Mucosa of descending colon (tissue), 3 donors: ENCODE results near the gene TMEM134. TPM values are rescaled to one million over a fixed set of nuclear protein-coding genes. Genes with fewer than 3 reads are reported as not detected.

Experiments used
- ATAC-seq: fragments of 200-7000 bp; cut with Tn5 transposase; one replicate; pipeline ENCODE4 v1.9.1; 2020; ENCODE audit warnings: mild to moderate bottlenecking, moderate library complexity
- DNase-seq, 3 donors: peaks; one replicate each; pipeline ENCODE4 v3.0.0-alpha.2; 2020
- H3K36me3 ChIP-seq: fragments of 200-600 bp; one replicate; pipeline ENCODE4 v1.8.0; 2021; ENCODE audit warnings: low read depth, mild to moderate bottlenecking
- H3K4me1 ChIP-seq: fragments of 200-600 bp; one replicate; pipeline ENCODE4 v1.8.0; 2021; ENCODE audit warnings: low read depth, mild to moderate bottlenecking
- H3K4me3 ChIP-seq: fragments of 200-600 bp; one replicate; pipeline ENCODE4 v1.8.0; 2021; ENCODE audit warnings: mild to moderate bottlenecking
- H3K9me3 ChIP-seq: fragments of 200-600 bp; one replicate; pipeline ENCODE4 v1.8.0; 2021; ENCODE audit warnings: mild to moderate bottlenecking
- intact Hi-C, 2 donors: fragments of 100-400 bp; cut with DNase I in 1 of 2; cut with micrococcal nuclease in 1 of 2; formaldehyde crosslinking; loops; one replicate each; pipeline versions ENCODE4 v1.11.0 to v1.11.1; 2022; cut with DNase I, micrococcal nuclease
- total RNA-seq, 3 donors: library from RNA; stranded (reverse); fragmentation: NEBNext Ultra II Directional in 2 of 3; extraction: Animal tissue kit (Norgen Biotek cat#: 25700) in 2 of 3; gene quantifications; one replicate each; pipeline versions ENCODE4 v1.2.1 to v1.2.4, GENCODE V29; 2021 to 2023
- TF ChIP-seq, protein P1 (sequence below): fragments of 200-600 bp; IDR thresholded peaks from one replicate; pipeline ENCODE4 v1.8.0; 2022; ENCODE audit warnings: antibody characterized with exemption, mild to moderate bottlenecking
- donor health status: DM: no; HTN: no; CAD: no; lungs with moderate emphysema.
- donor health status: DM: no; HTN: no; CAD: no.
- donor health status: DM: no; HTN: yes; CAD: no.

Gene TMEM134
- total RNA-seq, 3 donors from 2014 or later: 44.7 to 82.2 (median 60.9) TPM

DNA sequence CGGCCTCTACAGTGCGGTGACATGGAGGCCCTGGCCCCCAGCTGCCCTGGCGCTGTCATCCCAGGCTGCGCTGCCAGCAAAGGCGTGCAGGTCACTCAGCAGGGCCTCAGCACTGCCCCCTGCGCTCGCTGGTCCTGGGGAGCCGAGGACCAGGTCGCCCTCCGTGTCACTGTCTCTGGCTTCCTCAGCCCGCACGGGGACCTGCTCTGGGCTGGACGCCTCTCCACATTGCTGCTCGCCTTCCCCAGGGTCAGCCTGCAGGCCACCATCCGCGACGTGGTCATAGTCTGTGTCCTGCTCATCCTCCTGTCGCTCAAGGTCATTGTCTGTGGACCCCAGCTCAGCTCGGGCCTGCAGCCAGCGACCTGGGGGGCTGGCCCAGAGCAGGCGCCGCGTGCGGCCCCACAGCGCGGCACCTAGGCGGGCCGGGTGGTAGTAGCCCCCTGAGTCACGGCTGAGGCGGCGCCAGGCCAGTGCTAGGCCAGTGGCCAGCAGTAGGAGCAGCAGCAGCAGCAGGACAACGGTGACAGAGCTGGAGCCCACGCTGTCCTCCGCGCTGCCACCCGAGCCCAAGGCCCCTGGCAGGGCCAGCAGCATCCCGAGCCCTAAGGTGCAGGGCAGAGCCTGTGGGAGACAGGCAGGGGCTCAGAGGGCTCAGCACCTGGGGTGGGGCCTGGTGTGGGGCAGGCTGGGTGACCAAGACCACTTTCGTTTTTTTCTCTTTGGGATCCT lies 33.2 kb downstream of the TMEM134 start:
- H3K4me3 ChIP-seq: no peak overlapping the region
- no peak for DNase-seq
- no peaks in the 10 kb centered on the region for H3K9me3 ChIP-seq
- peaks cover 14% of the 10 kb centered on the region for H3K4me1 ChIP-seq
- H3K36me3 ChIP-seq: no peaks in the 10 kb centered on the region
- ATAC-seq: peak; percentile 1
- TF ChIP-seq, protein P1, sequence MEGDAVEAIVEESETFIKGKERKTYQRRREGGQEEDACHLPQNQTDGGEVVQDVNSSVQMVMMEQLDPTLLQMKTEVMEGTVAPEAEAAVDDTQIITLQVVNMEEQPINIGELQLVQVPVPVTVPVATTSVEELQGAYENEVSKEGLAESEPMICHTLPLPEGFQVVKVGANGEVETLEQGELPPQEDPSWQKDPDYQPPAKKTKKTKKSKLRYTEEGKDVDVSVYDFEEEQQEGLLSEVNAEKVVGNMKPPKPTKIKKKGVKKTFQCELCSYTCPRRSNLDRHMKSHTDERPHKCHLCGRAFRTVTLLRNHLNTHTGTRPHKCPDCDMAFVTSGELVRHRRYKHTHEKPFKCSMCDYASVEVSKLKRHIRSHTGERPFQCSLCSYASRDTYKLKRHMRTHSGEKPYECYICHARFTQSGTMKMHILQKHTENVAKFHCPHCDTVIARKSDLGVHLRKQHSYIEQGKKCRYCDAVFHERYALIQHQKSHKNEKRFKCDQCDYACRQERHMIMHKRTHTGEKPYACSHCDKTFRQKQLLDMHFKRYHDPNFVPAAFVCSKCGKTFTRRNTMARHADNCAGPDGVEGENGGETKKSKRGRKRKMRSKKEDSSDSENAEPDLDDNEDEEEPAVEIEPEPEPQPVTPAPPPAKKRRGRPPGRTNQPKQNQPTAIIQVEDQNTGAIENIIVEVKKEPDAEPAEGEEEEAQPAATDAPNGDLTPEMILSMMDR: no peak
- intact Hi-C loops: no loop called here

DNA sequence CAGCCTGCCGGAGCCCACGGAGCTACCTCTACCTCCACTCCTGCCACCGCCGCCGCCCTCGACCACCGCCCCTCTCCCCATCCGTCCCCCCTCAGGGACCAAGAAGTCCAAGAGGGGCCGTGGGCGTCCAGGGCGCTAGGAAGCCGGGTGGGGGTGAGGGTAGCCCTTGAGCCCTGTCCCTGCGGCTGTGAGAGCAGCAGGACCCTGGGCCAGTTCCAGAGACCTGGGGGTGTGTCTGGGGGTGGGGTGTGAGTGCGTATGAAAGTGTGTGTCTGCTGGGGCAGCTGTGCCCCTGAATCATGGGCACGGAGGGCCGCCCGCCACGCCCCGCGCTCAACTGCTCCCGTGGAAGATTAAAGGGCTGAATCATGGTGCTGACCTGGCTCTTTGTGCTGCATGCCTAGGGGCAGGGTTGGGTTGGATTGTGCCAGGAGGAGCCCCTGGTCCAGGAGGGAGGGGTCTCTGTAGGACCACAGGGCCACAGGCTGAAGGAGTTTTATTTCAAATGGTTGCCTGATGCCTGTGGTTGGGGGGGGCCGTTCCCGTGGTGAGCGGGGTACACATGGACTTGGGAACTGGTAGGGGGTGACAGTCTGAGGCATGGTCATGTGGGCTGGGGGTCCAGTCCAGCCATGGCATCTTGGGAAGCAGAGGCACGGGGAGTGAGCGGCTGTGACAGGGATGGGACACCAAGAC lies 33.9 kb downstream of the TMEM134 start:
- DNase-seq (no peak), ATAC-seq (no peak)
- H3K4me3 ChIP-seq: no peak overlapping the region
- no peaks in the 10 kb centered on the region for H3K36me3 ChIP-seq
- TF ChIP-seq, protein P1: no peak
- no peaks in the 10 kb centered on the region for H3K9me3 ChIP-seq
- H3K4me1 ChIP-seq: peaks cover 8% of the 10 kb centered on the region
- intact Hi-C loops: no loop called here

DNA sequence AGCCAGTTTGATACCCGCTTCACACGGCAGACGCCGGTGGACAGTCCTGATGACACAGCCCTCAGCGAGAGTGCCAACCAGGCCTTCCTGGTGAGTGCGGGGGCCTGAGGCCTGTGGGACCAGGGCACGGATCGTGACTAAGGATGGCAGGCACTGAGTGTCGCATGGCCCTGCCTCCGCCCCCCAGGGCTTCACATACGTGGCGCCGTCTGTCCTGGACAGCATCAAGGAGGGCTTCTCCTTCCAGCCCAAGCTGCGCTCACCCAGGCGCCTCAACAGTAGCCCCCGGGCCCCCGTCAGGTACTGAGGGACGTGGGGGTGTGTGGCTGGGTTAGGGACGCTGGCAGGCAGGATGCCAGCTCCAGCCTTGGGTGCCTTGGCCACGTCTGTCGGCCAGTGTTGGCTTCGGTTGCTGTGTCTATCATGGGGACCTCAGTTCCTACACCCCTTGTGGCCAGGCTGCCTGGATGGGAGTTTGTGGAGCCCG lies 34.6 kb downstream of the TMEM134 start:
- H3K36me3 ChIP-seq: no peaks in the 10 kb centered on the region
- H3K4me1 ChIP-seq: peaks cover 7% of the 10 kb centered on the region
- no peaks in the 10 kb centered on the region for H3K9me3 ChIP-seq
- DNase-seq (no peak), ATAC-seq (no peak)
- TF ChIP-seq, protein P1: no peak
- intact Hi-C loops: no loop called here
- no peak overlapping the region for H3K4me3 ChIP-seq

DNA sequence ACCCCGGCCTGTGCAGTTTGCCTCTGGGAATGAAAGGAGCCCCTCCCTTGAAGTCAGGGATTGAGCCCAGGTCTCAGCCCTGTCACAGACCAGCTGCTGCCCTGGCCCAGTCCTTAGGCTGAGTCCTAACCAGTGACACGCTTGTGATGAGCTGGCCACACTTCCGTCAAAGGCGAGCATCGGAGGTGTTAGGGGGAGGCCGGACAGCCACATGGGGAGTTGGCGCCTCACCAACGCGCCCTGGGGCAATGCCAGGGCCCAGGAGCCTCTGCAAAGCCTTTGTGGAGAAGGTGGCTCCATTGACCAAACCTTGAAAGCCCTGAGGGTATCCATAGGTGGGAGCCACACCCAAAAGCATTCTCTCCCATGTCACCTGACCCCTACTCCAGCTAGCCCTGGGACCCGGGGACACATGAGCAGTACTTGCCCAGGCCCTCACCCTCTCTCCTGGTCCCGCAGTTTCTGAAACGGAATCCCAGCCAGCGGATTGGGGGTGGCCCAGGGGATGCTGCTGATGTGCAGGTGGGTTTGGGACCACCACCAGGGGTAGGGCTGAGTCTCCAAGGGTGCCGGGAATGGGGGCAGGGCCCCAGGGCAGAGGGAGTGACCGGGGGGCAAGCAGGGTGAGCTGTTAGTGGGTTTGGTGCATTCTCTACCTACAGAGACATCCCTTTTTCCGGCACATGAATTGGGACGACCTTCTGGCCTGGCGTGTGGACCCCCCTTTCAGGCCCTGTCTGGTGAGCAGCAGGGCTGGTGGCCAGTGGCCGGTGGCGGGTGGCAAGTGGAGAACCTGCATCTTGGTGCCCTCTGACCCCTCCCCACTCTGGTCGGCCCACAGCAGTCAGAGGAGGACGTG lies 35.3 kb downstream of the TMEM134 start:
- H3K4me3 ChIP-seq: no peak overlapping the region
- TF ChIP-seq, protein P1: no peak

DNA sequence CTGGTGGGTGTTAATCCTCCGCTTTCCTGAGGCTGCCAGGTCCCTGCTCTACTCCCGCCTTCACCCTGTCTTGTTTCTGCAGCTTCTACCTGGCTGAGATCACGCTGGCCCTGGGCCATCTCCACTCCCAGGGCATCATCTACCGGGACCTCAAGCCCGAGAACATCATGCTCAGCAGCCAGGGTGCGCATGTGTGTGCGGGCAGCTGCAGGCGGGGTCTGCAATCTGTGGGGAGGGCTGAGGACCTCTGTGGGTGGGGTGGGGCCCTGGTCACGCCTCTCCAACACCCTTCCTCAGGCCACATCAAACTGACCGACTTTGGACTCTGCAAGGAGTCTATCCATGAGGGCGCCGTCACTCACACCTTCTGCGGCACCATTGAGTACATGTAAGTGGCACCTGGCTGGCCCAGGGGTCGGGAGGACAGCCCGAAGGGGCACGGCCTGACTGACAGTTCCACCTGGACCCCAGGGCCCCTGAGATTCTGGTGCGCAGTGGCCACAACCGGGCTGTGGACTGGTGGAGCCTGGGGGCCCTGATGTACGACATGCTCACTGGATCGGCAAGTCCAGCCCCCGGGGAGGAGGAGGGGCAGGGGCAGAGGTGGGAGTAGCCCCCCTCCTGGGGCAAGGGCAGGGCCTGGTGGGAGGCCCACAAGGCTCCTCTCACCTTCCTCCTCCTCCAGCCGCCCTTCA lies 36.2 kb downstream of the TMEM134 start:
- intact Hi-C loops: no loop called here
- Histone ChIP-seq H3K4me3 (no peak overlapping the region), H3K4me1 (peaks cover 12% of the 10 kb centered on the region), H3K36me3 (no peaks in the 10 kb centered on the region), H3K9me3 (no peaks in the 10 kb centered on the region)
- DNase-seq (no peak), ATAC-seq (no peak)
- TF ChIP-seq, protein P1: no peak

More for the DNA sequence above, 35.3 kb downstream of the TMEM134 start:
- ATAC-seq: no peak
- H3K9me3 ChIP-seq: no peaks in the 10 kb centered on the region
- H3K4me1 ChIP-seq: peaks cover 10% of the 10 kb centered on the region
- intact Hi-C loops: no loop called here
- H3K36me3 ChIP-seq: no peaks in the 10 kb centered on the region
- DNase-seq: no peak
